SKM-1 (cell line): Measurements from ENCODE around the gene TMEM143.

Experiments used
- DNase-seq: peaks from one replicate; lab custom pipeline; 2025; ENCODE audit not compliant: unreplicated experiment; lab: John Stamatoyannopoulos, UW

TMEM143 gene

GRCh38 chr19:48361912-48362311, 1.8 kb downstream of the TMEM143 start:
- DNase-seq: no peak

- no peak for DNase-seq
Observed at GRCh38 chr19:48359123-48359522, 4.6 kb downstream of the TMEM143 start.

GRCh38 chr19:48355365-48355954, 8.3 kb downstream of the TMEM143 start:
- no peak for DNase-seq

GRCh38 chr19:48354332-48354992, 9.3 kb downstream of the TMEM143 start:
- no peak for DNase-seq

- DNase-seq: no peak
Observed at GRCh38 chr19:48353677-48354076, 10.1 kb downstream of the TMEM143 start.

- no peak for DNase-seq
Observed at GRCh38 chr19:48351341-48351752, 12.4 kb downstream of the TMEM143 start.

GRCh38 chr19:48350856-48351255, 12.9 kb downstream of the TMEM143 start:
- DNase-seq: no peak

GRCh38 chr19:48348737-48349136, 15.0 kb downstream of the TMEM143 start:
- no peak for DNase-seq

- no peak for DNase-seq
Observed at GRCh38 chr19:48348045-48348444, 15.7 kb downstream of the TMEM143 start.

GRCh38 chr19:48346191-48346590, 17.5 kb downstream of the TMEM143 start:
- DNase-seq: no peak

GRCh38 chr19:48344892-48345291, 18.8 kb downstream of the TMEM143 start:
- no peak for DNase-seq

- no peak for DNase-seq
Observed at GRCh38 chr19:48342841-48343540, 20.7 kb downstream of the TMEM143 start.

GRCh38 chr19:48342414-48342738, 21.4 kb downstream of the TMEM143 start:
- no peak for DNase-seq

- no peak for DNase-seq
Observed at GRCh38 chr19:48341515-48342413, 22.0 kb downstream of the TMEM143 start.

GRCh38 chr19:48340995-48341394, 22.7 kb downstream of the TMEM143 start:
- no peak for DNase-seq

GRCh38 chr19:48338802-48339503, 24.8 kb downstream of the TMEM143 start:
- DNase-seq: no peak

- no peak for DNase-seq
Observed at GRCh38 chr19:48338253-48338755, 25.4 kb downstream of the TMEM143 start.

GRCh38 chr19:48333467-48334384, 30.0 kb downstream of the TMEM143 start:
- DNase-seq: no peak

- DNase-seq: no peak
Observed at GRCh38 chr19:48332662-48333466, 30.9 kb downstream of the TMEM143 start.
